IMR-90 (cell line): Measurements from ENCODE around the gene FAAP100.

Source experiments
- CEBPB ChIP-seq: IDR thresholded peaks from 2 replicates; pipeline ENCODE4 v1.6.1; 2012; ENCODE audit warnings: low read depth, low read length, improper control_type of control experiment
- MAZ ChIP-seq: IDR thresholded peaks from 2 replicates; pipeline ENCODE4 v1.6.1; 2012; ENCODE audit warnings: low read depth, mild to moderate bottlenecking, low read length, improper control_type of control experiment, moderate library complexity, borderline replicate concordance
- MXI1 ChIP-seq: IDR thresholded peaks from 2 replicates; pipeline ENCODE4 v1.6.1; 2012; ENCODE audit warnings: low read depth, mild to moderate bottlenecking, low read length, moderate library complexity, borderline replicate concordance
- POLR2A ChIP-seq: IDR thresholded peaks from 2 replicates; pipeline ENCODE4 v1.6.1; 2012; ENCODE audit warnings: mild to moderate bottlenecking, low read depth, low read length
- RAD21 ChIP-seq: IDR thresholded peaks from 2 replicates; pipeline ENCODE4 v1.6.1; 2012; ENCODE audit warnings: low read length, improper control_type of control experiment
- SMC3 ChIP-seq: fragments of 150-350 bp; IDR thresholded peaks from 2 replicates; pipeline ENCODE4 v1.6.1; 2016; ENCODE audit warnings: low read depth, mild to moderate bottlenecking, antibody characterized with exemption, low read length, moderate library complexity
- USF2 ChIP-seq: fragments of 150-350 bp; IDR thresholded peaks from 2 replicates; pipeline ENCODE4 v1.6.1; 2017; ENCODE audit warnings: mild to moderate bottlenecking, antibody characterized with exemption, low read length, low read depth
- TF ChIP-seq, protein P1 (sequence below): conservative IDR thresholded peaks from 2 replicates; pipeline ENCODE4 v1.5.1; 2012; ENCODE audit warnings: mild to moderate bottlenecking, low read depth, low read length, improper control_type of control experiment
- TF ChIP-seq, protein P2 (sequence below): fragments of 150-350 bp; IDR thresholded peaks from 2 replicates; pipeline ENCODE4 v1.6.1; 2016; ENCODE audit warnings: low read depth, mild to moderate bottlenecking, low read length, moderate library complexity, borderline replicate concordance

- no peak for TF ChIP-seq RAD21
- TF ChIP-seq MAZ: no peak
- TF ChIP-seq, protein P1, sequence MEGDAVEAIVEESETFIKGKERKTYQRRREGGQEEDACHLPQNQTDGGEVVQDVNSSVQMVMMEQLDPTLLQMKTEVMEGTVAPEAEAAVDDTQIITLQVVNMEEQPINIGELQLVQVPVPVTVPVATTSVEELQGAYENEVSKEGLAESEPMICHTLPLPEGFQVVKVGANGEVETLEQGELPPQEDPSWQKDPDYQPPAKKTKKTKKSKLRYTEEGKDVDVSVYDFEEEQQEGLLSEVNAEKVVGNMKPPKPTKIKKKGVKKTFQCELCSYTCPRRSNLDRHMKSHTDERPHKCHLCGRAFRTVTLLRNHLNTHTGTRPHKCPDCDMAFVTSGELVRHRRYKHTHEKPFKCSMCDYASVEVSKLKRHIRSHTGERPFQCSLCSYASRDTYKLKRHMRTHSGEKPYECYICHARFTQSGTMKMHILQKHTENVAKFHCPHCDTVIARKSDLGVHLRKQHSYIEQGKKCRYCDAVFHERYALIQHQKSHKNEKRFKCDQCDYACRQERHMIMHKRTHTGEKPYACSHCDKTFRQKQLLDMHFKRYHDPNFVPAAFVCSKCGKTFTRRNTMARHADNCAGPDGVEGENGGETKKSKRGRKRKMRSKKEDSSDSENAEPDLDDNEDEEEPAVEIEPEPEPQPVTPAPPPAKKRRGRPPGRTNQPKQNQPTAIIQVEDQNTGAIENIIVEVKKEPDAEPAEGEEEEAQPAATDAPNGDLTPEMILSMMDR: no peak
- TF ChIP-seq USF2: no peak
- TF ChIP-seq, protein P2, sequence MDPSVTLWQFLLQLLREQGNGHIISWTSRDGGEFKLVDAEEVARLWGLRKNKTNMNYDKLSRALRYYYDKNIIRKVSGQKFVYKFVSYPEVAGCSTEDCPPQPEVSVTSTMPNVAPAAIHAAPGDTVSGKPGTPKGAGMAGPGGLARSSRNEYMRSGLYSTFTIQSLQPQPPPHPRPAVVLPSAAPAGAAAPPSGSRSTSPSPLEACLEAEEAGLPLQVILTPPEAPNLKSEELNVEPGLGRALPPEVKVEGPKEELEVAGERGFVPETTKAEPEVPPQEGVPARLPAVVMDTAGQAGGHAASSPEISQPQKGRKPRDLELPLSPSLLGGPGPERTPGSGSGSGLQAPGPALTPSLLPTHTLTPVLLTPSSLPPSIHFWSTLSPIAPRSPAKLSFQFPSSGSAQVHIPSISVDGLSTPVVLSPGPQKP: no peak
- no peak for TF ChIP-seq POLR2A
- no peak for TF ChIP-seq CEBPB
- TF ChIP-seq MXI1: no peak
- no peak for TF ChIP-seq SMC3
Measured at GRCh38 chr17:81539571-81539900, 12.6 kb downstream of the FAAP100 start.
